Dedifferentiated amniotic fluid mesenchymal stem cell (primary cell): ENCODE measurements around the gene PREB.

ENCODE experiments used
- DNase-seq: peaks from one replicate; pipeline ENCODE4 v3.0.0-alpha.2; 2016; ENCODE audit errors: extremely low spot score

PREB gene

DNA sequence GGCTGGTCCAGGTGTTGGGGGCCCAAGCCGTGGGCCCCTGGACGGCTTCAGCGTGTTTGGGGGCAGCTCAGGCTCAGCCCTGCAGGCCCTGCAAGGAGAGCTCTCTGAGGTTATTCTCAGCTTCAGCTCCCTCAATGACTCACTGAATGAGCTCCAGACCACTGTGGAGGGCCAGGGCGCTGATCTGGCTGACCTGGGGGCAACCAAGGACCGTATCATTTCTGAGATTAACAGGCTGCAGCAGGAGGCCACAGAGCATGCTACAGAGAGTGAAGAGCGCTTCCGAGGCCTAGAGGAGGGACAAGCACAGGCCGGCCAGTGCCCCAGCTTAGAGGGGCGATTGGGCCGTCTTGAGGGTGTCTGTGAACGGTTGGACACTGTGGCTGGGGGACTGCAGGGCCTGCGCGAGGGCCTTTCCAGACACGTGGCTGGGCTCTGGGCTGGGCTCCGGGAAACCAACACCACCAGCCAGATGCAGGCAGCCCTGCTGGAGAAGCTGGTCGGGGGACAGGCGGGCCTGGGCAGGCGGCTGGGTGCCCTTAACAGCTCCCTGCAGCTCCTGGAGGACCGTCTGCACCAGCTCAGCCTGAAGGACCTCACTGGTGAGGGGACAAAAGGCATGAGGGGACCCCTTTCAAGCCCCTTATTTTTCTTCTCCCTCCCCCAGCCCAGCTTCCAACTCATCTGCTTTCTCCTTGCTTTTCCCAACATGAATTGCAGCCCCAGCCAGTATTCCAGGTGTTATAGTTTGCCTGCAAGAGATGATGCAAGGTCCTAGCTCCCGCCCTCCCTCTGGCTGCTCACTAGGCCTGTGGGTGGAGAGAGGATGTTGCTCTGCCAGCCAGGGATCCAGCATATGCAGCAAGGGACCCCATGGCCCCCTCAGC lies 50.8 kb downstream of the PREB start:
- DNase-seq, result no peak

GRCh38 chr2:27082773-27083409 lies 51.5 kb downstream of the PREB start:
- no peak for DNase-seq

DNA sequence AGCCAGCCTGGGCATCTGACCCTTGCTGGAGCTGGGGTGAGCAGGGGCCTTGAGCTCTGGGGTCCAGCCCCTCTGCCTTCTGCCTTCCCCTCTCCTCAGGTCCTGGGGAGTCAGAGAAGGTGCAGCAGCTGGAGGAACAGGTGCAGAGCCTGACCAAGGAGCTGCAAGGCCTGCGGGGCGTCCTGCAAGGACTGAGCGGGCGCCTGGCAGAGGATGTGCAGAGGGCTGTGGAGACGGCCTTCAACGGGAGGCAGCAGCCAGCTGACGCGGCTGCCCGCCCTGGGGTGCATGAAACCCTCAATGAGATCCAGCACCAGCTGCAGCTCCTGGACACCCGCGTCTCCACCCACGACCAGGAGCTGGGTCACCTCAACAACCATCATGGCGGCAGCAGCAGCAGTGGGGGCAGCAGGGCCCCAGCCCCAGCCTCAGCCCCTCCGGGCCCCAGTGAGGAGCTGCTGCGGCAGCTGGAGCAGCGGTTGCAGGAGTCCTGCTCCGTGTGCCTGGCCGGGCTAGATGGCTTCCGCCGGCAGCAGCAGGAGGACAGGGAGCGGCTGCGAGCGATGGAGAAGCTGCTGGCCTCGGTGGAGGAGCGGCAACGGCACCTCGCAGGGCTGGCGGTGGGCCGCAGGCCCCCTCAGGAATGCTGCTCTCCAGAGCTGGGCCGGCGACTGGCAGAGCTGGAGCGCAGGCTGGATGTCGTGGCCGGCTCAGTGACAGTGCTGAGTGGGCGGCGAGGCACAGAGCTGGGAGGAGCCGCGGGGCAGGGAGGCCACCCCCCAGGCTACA lies 52.3 kb downstream of the PREB start:
- no peak for DNase-seq
